Ishikawa (cell line): ENCODE measurements around the gene PCDHA7.

Source experiments
- CEBPB ChIP-seq: IDR thresholded peaks from 2 replicates; pipeline ENCODE4 v1.6.1; 2012
- CREB1 ChIP-seq: IDR thresholded peaks from 2 replicates; pipeline ENCODE4 v1.6.1; 2012; ENCODE audit warnings: low read depth
- EGR1 ChIP-seq: IDR thresholded peaks from 2 replicates; pipeline ENCODE4 v1.6.1; 2012
- EP300 ChIP-seq: IDR thresholded peaks from 2 replicates; pipeline ENCODE4 v1.6.1; 2012; ENCODE audit warnings: borderline replicate concordance
- FOXM1 ChIP-seq: IDR thresholded peaks from 2 replicates; pipeline ENCODE4 v1.6.1; 2012; ENCODE audit warnings: low read depth, borderline replicate concordance
- MAX ChIP-seq: IDR thresholded peaks from 2 replicates; pipeline ENCODE4 v1.6.1; 2012
- NFIC ChIP-seq: IDR thresholded peaks from 2 replicates; pipeline ENCODE4 v1.6.1; 2012
- RAD21 ChIP-seq: IDR thresholded peaks from 2 replicates; pipeline ENCODE4 v1.6.1; 2012; ENCODE audit warnings: low read depth
- TAF1 ChIP-seq: IDR thresholded peaks from 2 replicates; pipeline ENCODE4 v1.6.1; 2012; ENCODE audit warnings: low read depth, mild to moderate bottlenecking
- TCF12 ChIP-seq: IDR thresholded peaks from 2 replicates; pipeline ENCODE4 v1.6.1; 2012; ENCODE audit warnings: low read depth
- TEAD4 ChIP-seq: IDR thresholded peaks from 2 replicates; pipeline ENCODE4 v1.6.1; 2012
- YY1 ChIP-seq: IDR thresholded peaks from 2 replicates; pipeline ENCODE4 v1.6.1; 2012; ENCODE audit warnings: low read depth
- ZBTB7A ChIP-seq: IDR thresholded peaks from 2 replicates; pipeline ENCODE4 v1.6.1; 2012; ENCODE audit warnings: low read depth
- TF ChIP-seq, protein P1 (sequence below): IDR thresholded peaks from 2 replicates; pipeline ENCODE4 v1.6.1; 2012
- TF ChIP-seq, protein P2 (sequence below): IDR thresholded peaks from 2 replicates; pipeline ENCODE4 v1.6.1; 2012; ENCODE audit warnings: low read depth, mild to moderate bottlenecking

PCDHA7 gene

GRCh38 chr5:140883927-140884697 is 50.0 kb downstream of the PCDHA7 start:
- TF ChIP-seq FOXM1: no peak
- no peak for TF ChIP-seq EP300
- TF ChIP-seq TAF1: no peak
- no peak for TF ChIP-seq CREB1
- TF ChIP-seq, protein P1, sequence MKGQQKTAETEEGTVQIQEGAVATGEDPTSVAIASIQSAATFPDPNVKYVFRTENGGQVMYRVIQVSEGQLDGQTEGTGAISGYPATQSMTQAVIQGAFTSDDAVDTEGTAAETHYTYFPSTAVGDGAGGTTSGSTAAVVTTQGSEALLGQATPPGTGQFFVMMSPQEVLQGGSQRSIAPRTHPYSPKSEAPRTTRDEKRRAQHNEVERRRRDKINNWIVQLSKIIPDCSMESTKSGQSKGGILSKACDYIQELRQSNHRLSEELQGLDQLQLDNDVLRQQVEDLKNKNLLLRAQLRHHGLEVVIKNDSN: no peak
- no peak for TF ChIP-seq ZBTB7A
- no peak for TF ChIP-seq YY1
- TF ChIP-seq, protein P2, sequence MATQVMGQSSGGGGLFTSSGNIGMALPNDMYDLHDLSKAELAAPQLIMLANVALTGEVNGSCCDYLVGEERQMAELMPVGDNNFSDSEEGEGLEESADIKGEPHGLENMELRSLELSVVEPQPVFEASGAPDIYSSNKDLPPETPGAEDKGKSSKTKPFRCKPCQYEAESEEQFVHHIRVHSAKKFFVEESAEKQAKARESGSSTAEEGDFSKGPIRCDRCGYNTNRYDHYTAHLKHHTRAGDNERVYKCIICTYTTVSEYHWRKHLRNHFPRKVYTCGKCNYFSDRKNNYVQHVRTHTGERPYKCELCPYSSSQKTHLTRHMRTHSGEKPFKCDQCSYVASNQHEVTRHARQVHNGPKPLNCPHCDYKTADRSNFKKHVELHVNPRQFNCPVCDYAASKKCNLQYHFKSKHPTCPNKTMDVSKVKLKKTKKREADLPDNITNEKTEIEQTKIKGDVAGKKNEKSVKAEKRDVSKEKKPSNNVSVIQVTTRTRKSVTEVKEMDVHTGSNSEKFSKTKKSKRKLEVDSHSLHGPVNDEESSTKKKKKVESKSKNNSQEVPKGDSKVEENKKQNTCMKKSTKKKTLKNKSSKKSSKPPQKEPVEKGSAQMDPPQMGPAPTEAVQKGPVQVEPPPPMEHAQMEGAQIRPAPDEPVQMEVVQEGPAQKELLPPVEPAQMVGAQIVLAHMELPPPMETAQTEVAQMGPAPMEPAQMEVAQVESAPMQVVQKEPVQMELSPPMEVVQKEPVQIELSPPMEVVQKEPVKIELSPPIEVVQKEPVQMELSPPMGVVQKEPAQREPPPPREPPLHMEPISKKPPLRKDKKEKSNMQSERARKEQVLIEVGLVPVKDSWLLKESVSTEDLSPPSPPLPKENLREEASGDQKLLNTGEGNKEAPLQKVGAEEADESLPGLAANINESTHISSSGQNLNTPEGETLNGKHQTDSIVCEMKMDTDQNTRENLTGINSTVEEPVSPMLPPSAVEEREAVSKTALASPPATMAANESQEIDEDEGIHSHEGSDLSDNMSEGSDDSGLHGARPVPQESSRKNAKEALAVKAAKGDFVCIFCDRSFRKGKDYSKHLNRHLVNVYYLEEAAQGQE: no peak
- no peak for TF ChIP-seq TCF12
- no peak for TF ChIP-seq CEBPB
- no peak for TF ChIP-seq EGR1
- TF ChIP-seq TEAD4: no peak
- TF ChIP-seq MAX: no peak
- TF ChIP-seq RAD21: no peak
- TF ChIP-seq NFIC: no peak
